ENCODE data around the gene PCDHGB3.

DNA sequence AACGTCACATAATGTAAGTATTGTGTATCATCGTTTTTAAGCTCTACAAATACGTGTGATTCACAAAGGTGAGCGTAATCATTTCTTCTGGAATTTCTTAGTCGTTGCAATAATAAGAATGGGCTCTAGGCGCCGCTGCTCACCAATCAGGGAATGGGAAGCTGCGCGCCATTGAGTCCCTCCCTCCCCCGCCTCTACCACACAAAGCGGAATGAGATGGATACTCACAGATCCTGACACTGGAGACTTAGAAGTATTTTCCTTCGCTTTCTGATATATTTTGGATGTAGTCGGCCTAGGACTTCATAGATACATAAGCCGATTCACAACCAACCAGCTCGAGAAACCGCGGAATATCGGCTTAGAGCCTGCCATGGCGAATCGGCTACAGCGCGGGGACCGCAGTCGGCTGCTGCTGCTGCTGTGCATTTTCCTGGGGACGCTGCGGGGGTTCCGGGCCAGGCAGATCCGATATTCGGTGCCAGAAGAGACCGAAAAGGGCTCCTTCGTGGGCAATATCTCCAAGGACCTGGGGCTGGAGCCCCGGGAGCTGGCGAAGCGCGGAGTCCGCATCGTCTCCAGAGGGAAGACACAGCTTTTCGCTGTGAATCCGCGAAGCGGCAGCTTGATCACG is 50.9 kb downstream of the PCDHGB3 start, which contains the start of gene PCDHGA11:
- TF ChIP-seq TAF1 (IDR thresholded peaks at IDR 0.05; ENCODE audit: borderline replicate concordance, insufficient read depth, low read length) (no peak), POLR2AphosphoS5 (IDR thresholded peaks at IDR 0.05; ENCODE audit: low read depth, low read length) (no peak)
- TF ChIP-seq, protein P1, sequence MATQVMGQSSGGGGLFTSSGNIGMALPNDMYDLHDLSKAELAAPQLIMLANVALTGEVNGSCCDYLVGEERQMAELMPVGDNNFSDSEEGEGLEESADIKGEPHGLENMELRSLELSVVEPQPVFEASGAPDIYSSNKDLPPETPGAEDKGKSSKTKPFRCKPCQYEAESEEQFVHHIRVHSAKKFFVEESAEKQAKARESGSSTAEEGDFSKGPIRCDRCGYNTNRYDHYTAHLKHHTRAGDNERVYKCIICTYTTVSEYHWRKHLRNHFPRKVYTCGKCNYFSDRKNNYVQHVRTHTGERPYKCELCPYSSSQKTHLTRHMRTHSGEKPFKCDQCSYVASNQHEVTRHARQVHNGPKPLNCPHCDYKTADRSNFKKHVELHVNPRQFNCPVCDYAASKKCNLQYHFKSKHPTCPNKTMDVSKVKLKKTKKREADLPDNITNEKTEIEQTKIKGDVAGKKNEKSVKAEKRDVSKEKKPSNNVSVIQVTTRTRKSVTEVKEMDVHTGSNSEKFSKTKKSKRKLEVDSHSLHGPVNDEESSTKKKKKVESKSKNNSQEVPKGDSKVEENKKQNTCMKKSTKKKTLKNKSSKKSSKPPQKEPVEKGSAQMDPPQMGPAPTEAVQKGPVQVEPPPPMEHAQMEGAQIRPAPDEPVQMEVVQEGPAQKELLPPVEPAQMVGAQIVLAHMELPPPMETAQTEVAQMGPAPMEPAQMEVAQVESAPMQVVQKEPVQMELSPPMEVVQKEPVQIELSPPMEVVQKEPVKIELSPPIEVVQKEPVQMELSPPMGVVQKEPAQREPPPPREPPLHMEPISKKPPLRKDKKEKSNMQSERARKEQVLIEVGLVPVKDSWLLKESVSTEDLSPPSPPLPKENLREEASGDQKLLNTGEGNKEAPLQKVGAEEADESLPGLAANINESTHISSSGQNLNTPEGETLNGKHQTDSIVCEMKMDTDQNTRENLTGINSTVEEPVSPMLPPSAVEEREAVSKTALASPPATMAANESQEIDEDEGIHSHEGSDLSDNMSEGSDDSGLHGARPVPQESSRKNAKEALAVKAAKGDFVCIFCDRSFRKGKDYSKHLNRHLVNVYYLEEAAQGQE (IDR thresholded peaks at IDR 0.05; ENCODE audit: insufficient read depth in 1 of 2, low read depth in 2 of 2, low read length in 2 of 2), result no peak

All from PFSK-1 (cell line).